HepG2 (cell line): Measurements from ENCODE around the gene EDC3.

Experiments
- CHD2 ChIP-seq: IDR thresholded peaks from 2 replicates; pipeline ENCODE4 v1.6.1; 2011; ENCODE audit warnings: low read depth, low read length, improper control_type of control experiment
- ELF4 ChIP-seq: sonication (generic); formaldehyde crosslinking; IDR thresholded peaks from 2 replicates; pipeline ENCODE4 v1.5.0; 2020; ENCODE audit warnings: missing genetic modification reagents, mild to moderate bottlenecking, moderate library complexity, borderline replicate concordance
- EZH2 ChIP-seq: conservative IDR thresholded peaks from 2 replicates; pipeline ENCODE4 v1.6.1; 2012; ENCODE audit warnings: mild to moderate bottlenecking, low read depth, low read length, moderate library complexity
- HDAC2 ChIP-seq: sonication (generic); formaldehyde crosslinking; IDR thresholded peaks from 2 replicates; pipeline ENCODE4 v1.4.0; 2020; ENCODE audit warnings: missing genetic modification reagents
- IKZF4 ChIP-seq: sonication (generic); formaldehyde crosslinking; IDR thresholded peaks from 2 replicates; pipeline ENCODE4 v1.5.1; 2020; ENCODE audit warnings: borderline replicate concordance, mild to moderate bottlenecking, low read depth, missing genetic modification reagents; ENCODE audit errors: not compliant biosample characterization
- NFYB ChIP-seq: sonication (generic); formaldehyde crosslinking; IDR thresholded peaks from 2 replicates; pipeline ENCODE4 v1.4.0; 2020; ENCODE audit warnings: missing genetic modification reagents
- REXO4 ChIP-seq: sonication (generic); formaldehyde crosslinking; IDR thresholded peaks from 2 replicates; pipeline ENCODE4 v1.8.0; 2022; ENCODE audit warnings: missing genetic modification reagents, mild to moderate bottlenecking, borderline replicate concordance
- TBP ChIP-seq: sonication (generic); formaldehyde crosslinking; IDR thresholded peaks from 2 replicates; pipeline ENCODE4 v1.5.0; 2020; ENCODE audit warnings: missing genetic modification reagents
- TCF7L2 ChIP-seq: IDR thresholded peaks from 2 replicates; pipeline ENCODE4 v1.6.1; 2011; ENCODE audit warnings: mild to moderate bottlenecking, low read depth, low read length, moderate library complexity
- YEATS2 ChIP-seq: sonication (generic); formaldehyde crosslinking; IDR thresholded peaks from 2 replicates; pipeline ENCODE4 v1.4.0; 2020; ENCODE audit warnings: missing genetic modification reagents, borderline replicate concordance
- ZNF12 ChIP-seq: sonication (generic); formaldehyde crosslinking; IDR thresholded peaks from 2 replicates; pipeline ENCODE4 v1.5.0; 2020; ENCODE audit warnings: missing genetic modification reagents
- TF ChIP-seq, protein P1 (sequence below), 2 experiments: sonication (generic) in 1 of 2; formaldehyde crosslinking in 1 of 2; IDR thresholded peaks; 2 replicates each; pipeline versions ENCODE4 v1.6.1 to v1.9.0; 2014 to 2022; ENCODE audit warnings: antibody characterized with exemption in 1 of 2, borderline replicate concordance in 1 of 2, inconsistent platforms in 1 of 2, low read depth in 1 of 2, missing genetic modification reagents in 1 of 2
- TF ChIP-seq, protein P2 (sequence below): sonication (generic); formaldehyde crosslinking; IDR thresholded peaks from 2 replicates; pipeline ENCODE4 v1.8.1; 2023; ENCODE audit warnings: missing genetic modification reagents, mild to moderate bottlenecking, borderline replicate concordance
- TF ChIP-seq, protein P3 (sequence below): sonication (generic); formaldehyde crosslinking; conservative IDR thresholded peaks from 2 replicates; pipeline ENCODE4 v1.4.0; 2020; ENCODE audit warnings: missing genetic modification reagents

DNA sequence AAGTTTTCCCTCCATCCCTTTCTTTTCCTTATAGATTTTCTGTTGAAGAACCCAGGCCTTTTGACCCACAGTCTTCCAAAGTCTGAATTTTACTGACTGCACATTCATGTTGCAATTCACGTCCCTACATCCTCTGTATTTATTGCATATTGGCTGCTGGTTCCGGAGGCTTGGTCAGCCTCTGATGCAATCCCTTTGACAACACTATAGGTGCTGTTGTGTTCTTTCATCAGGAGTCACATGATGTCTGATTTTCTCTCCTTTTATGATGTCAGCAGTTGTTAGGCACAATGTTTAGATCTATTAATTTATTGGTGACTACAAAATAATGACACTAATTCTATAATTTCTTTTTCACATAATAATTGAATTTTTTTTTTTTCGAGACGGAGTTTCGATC is 20.8 kb upstream of the EDC3 start:
- TF ChIP-seq IKZF4 (CRISPR knock-in tag): no peak
- no peak for TF ChIP-seq EZH2
- TF ChIP-seq NFYB: no peak
- TF ChIP-seq, protein P1, sequence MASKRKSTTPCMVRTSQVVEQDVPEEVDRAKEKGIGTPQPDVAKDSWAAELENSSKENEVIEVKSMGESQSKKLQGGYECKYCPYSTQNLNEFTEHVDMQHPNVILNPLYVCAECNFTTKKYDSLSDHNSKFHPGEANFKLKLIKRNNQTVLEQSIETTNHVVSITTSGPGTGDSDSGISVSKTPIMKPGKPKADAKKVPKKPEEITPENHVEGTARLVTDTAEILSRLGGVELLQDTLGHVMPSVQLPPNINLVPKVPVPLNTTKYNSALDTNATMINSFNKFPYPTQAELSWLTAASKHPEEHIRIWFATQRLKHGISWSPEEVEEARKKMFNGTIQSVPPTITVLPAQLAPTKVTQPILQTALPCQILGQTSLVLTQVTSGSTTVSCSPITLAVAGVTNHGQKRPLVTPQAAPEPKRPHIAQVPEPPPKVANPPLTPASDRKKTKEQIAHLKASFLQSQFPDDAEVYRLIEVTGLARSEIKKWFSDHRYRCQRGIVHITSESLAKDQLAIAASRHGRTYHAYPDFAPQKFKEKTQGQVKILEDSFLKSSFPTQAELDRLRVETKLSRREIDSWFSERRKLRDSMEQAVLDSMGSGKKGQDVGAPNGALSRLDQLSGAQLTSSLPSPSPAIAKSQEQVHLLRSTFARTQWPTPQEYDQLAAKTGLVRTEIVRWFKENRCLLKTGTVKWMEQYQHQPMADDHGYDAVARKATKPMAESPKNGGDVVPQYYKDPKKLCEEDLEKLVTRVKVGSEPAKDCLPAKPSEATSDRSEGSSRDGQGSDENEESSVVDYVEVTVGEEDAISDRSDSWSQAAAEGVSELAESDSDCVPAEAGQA (IDR thresholded peaks at IDR 0.05; ENCODE audit: low read depth): no peak
- TF ChIP-seq, protein P1 (CRISPR knock-in tag; IDR thresholded peaks at IDR 0.05; ENCODE audit: borderline replicate concordance): no peak
- 0 out of 2 replicates have a peak, but pooled peaks have one; percentile 33 for TF ChIP-seq ZNF12 (CRISPR knock-in tag)
- TF ChIP-seq TBP (CRISPR knock-in tag): no peak
- no peak for TF ChIP-seq YEATS2 (CRISPR knock-in tag)
- TF ChIP-seq, protein P2, sequence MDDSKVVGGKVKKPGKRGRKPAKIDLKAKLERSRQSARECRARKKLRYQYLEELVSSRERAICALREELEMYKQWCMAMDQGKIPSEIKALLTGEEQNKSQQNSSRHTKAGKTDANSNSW (CRISPR knock-in tag): no peak
- no peak for TF ChIP-seq TCF7L2
- no peak for TF ChIP-seq CHD2
- TF ChIP-seq REXO4 (CRISPR knock-in tag): no peak
- TF ChIP-seq ELF4 (CRISPR knock-in tag): no peak
- no peak for TF ChIP-seq HDAC2
- TF ChIP-seq, protein P3, sequence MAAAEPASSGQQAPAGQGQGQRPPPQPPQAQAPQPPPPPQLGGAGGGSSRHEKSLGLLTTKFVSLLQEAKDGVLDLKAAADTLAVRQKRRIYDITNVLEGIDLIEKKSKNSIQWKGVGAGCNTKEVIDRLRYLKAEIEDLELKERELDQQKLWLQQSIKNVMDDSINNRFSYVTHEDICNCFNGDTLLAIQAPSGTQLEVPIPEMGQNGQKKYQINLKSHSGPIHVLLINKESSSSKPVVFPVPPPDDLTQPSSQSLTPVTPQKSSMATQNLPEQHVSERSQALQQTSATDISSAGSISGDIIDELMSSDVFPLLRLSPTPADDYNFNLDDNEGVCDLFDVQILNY (CRISPR knock-in tag): no peak
